Kidney (tissue), 14 donors: ENCODE measurements around the gene MLEC. TPM values are rescaled to one million over a fixed set of nuclear protein-coding genes. Genes with fewer than 3 reads are reported as not detected.
A peak's percentile ranks its signal among the peaks of the same experiment; 100 is the strongest.

Experiments
- DNase-seq, 5 donors: peaks; one replicate each; pipeline ENCODE4 v3.0.0-alpha.2; 2013 to 2020
- FAIRE-seq: peaks from 2 replicates; lab custom pipeline; 2012; peaks lifted over from hg19 to GRCh38; lab: Jason Lieb, UNC
- H3K27ac ChIP-seq, 2 donors: one replicate each; pipeline ENCODE4 v1.7.0; 2013; ENCODE audit warnings: low read depth in 2 of 2, low read length in 2 of 2, inconsistent platforms in 1 of 2
- H3K27me3 ChIP-seq: one replicate; pipeline ENCODE4 v1.7.1; 2013; ENCODE audit warnings: low read length, inconsistent platforms; ENCODE audit not compliant: control insufficient read depth, insufficient read depth
- H3K36me3 ChIP-seq, 3 donors: one replicate each; pipeline versions ENCODE4 v1.7.0 to v1.7.1; 2013; ENCODE audit warnings: low read length in 3 of 3, control low read depth in 1 of 3, inconsistent platforms in 1 of 3; ENCODE audit not compliant: insufficient read depth in 3 of 3, control insufficient read depth in 2 of 3
- H3K4me1 ChIP-seq, 3 donors: one replicate each; pipeline versions ENCODE4 v1.7.0 to v1.7.1; 2013; ENCODE audit warnings: low read length in 3 of 3, inconsistent platforms in 1 of 3, low read depth in 1 of 3; ENCODE audit not compliant: control insufficient read depth in 2 of 3, insufficient read depth in 2 of 3
- H3K4me3 ChIP-seq, 3 donors: one replicate each; pipeline versions ENCODE4 v1.7.0 to v1.8.1; 2013; ENCODE audit warnings: low read length in 3 of 3, control low read depth in 1 of 3, inconsistent platforms in 1 of 3
- H3K9ac ChIP-seq, 3 donors: one replicate each; pipeline versions ENCODE4 v1.7.0 to v1.7.1; 2013; ENCODE audit warnings: low read length in 3 of 3, control low read depth in 1 of 3, inconsistent platforms in 1 of 3
- H3K9me3 ChIP-seq, 3 donors: one replicate each; pipeline versions ENCODE4 v1.7.0 to v1.7.1; 2013; ENCODE audit warnings: low read length in 3 of 3, control low read depth in 1 of 3, inconsistent platforms in 1 of 3; ENCODE audit not compliant: control insufficient read depth in 2 of 3, insufficient read depth in 1 of 3
- intact Hi-C: fragments of 100-400 bp; cut with DNase I; formaldehyde crosslinking; loops from one replicate; pipeline ENCODE4 v1.11.1; 2022
- polyA plus RNA-seq: library from polyadenylated mRNA; stranded (reverse); fragments of 350-450 nt; fragmentation: Illumina TruSeq; extraction: RNeasy Lipid Tissue Mini Kit (QIAGEN cat#74804); gene quantifications from one replicate; pipeline ENCODE4 v1.2.3, GENCODE V29; 2014; ENCODE audit warnings: low read depth, low replicate concordance; ENCODE audit not compliant: insufficient read depth
- total RNA-seq: library from RNA; stranded (reverse); fragmentation: NEBNext Ultra II Directional; extraction: Animal tissue kit (Norgen Biotek cat#: 25700); gene quantifications from one replicate; pipeline ENCODE4 v1.2.1, GENCODE V29; 2021
- TF ChIP-seq, protein P1 (sequence below): IDR thresholded peaks from 3 replicates; pipeline ENCODE4 v1.5.1; 2012; ENCODE audit warnings: mild to moderate bottlenecking, moderate library complexity, borderline replicate concordance; ENCODE audit not compliant: insufficient read depth; ENCODE audit errors: extremely low read depth
- donor health status: control.
- donor health status: control.
- donor health status: control.
- donor health status: control.
- donor health status: control.
- donor health status: DM: yes; HTN: yes; CAD: no.
- donor health status: Normal renal cell carcinoma (clear cell type).

Gene MLEC
- total and polyA plus RNA-seq, 2 donors from 2014 or later: 60.3 to 146 TPM

DNA sequence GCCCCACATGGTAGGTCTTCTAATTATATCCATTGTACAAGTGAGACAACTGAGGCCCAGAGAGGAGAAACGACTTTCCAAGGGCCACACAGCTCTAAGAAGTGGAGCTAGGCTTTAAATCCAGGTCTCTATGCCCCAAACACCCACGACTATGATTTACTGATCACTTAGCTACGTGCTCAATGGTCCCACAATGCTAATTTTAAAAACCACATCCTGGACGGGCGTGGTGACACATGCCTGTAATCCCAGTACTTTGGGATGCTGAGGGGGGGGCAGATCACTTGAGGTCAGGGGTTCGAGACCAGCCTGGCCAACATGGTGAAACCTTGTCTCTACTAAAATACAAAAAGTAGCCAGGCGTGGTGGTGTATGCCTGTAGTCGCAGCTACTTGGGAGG is 8.4 kb upstream of the MLEC start:
- FAIRE-seq: no peak
- no peak overlapping the region for H3K4me3 ChIP-seq
- H3K27me3 ChIP-seq: no peaks in the 10 kb centered on the region
- TF ChIP-seq, protein P1, sequence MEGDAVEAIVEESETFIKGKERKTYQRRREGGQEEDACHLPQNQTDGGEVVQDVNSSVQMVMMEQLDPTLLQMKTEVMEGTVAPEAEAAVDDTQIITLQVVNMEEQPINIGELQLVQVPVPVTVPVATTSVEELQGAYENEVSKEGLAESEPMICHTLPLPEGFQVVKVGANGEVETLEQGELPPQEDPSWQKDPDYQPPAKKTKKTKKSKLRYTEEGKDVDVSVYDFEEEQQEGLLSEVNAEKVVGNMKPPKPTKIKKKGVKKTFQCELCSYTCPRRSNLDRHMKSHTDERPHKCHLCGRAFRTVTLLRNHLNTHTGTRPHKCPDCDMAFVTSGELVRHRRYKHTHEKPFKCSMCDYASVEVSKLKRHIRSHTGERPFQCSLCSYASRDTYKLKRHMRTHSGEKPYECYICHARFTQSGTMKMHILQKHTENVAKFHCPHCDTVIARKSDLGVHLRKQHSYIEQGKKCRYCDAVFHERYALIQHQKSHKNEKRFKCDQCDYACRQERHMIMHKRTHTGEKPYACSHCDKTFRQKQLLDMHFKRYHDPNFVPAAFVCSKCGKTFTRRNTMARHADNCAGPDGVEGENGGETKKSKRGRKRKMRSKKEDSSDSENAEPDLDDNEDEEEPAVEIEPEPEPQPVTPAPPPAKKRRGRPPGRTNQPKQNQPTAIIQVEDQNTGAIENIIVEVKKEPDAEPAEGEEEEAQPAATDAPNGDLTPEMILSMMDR: no peak
- no peak overlapping the region for H3K27ac ChIP-seq
- DNase-seq: peak in 1 of 5 donors; percentile 4
- H3K9ac ChIP-seq: no peak overlapping the region
- no peaks in the 10 kb centered on the region for H3K36me3 ChIP-seq
- no peaks in the 10 kb centered on the region for H3K9me3 ChIP-seq
- no peaks in the 10 kb centered on the region for H3K4me1 ChIP-seq
- intact Hi-C loops: no loop called here

- TF ChIP-seq, protein P1: no peak
- Histone ChIP-seq H3K9me3 (no peaks in the 10 kb centered on the region), H3K27me3 (no peaks in the 10 kb centered on the region), H3K27ac (no peak overlapping the region), H3K4me1 (no peaks in the 10 kb centered on the region), H3K4me3 (no peak overlapping the region), H3K9ac (no peak overlapping the region), H3K36me3 (no peaks in the 10 kb centered on the region)
- DNase-seq (no peak), FAIRE-seq (no peak)
- intact Hi-C loops: no loop called here
Measured at GRCh38 chr12:120680165-120680738, 6.7 kb upstream of the MLEC start.

GRCh38 chr12:120684523-120684932 is 2.4 kb upstream of the MLEC start:
- no peak for FAIRE-seq

More at GRCh38 chr12:120684523-120684932, 2.4 kb upstream of the MLEC start:
- Histone ChIP-seq H3K9ac (no peak overlapping the region), H3K9me3 (no peaks in the 10 kb centered on the region), H3K4me3 (no peak overlapping the region), H3K4me1 (peaks cover 9 to 15% (median 13%) of the 10 kb centered on the region in 3 donors), H3K27me3 (no peaks in the 10 kb centered on the region), H3K27ac (no peak overlapping the region), H3K36me3 (no peaks in the 10 kb centered on the region)
- TF ChIP-seq, protein P1: no peak
- no peak for DNase-seq
- intact Hi-C loops: no loop called here
